A375 (cell line): ENCODE measurements around the gene SLC22A5. TPM values are rescaled to one million over a fixed set of nuclear protein-coding genes. Genes with fewer than 3 reads are reported as not detected.

Experiments
- small RNA-seq: library from RNA; depleted of rRNA; stranded (forward); fragments of <200 nt; gene quantifications from one replicate; pipeline ENCODE3, GENCODE V24; 2014
- total RNA-seq: library from RNA; depleted of rRNA; stranded (reverse); fragments of >200 nt; shearing (Covaris generic); gene quantifications from 2 replicates; pipeline ENCODE4 v1.2.3, GENCODE V29; 2014; rRNA removed

The SLC22A5 gene
- total RNA-seq = 6.0 and 8.6 TPM in 2 replicates

GRCh38 chr5:132369474-132370180 lies at the start of gene SLC22A5:
Gene SLC22A5 (plus strand): TSS chr5:132369710. CDS start chr5:132369973, 263 bp downstream.

Small RNAs within 50 kb of the gene (small RNA-seq; reads per million reads assigned to genes)
- gene MIR3936 = not detected

Other genes with a start within 250 kb of the SLC22A5 start
- 30.6 and 32.3 TPM in 2 replicates for gene P4HA2, start 141.9 kb upstream of the SLC22A5 start, total RNA-seq
- gene PDLIM4, start 112.0 kb upstream of the SLC22A5 start, total RNA-seq = 78.5 and 84.1 TPM in 2 replicates
- 4.5 and 6.7 TPM in 2 replicates for gene SLC22A4, start 75.3 kb upstream of the SLC22A5 start, total RNA-seq
- 23.5 and 30.7 TPM in 2 replicates for gene IRF1, start 121.1 kb downstream of the SLC22A5 start, total RNA-seq
- gene IL5, start 173.8 kb downstream of the SLC22A5 start, total RNA-seq = not detected in 2 replicates
- 16.9 and 23.4 TPM in 2 replicates for gene RAD50, start 187.3 kb downstream of the SLC22A5 start, total RNA-seq